CD4-positive, alpha-beta T cell treated with Interleukin-15 for 1 hour (primary cell): ENCODE data around the gene PPIC.
"Not testable (repeated sequence)": the region's sequence is repeated elsewhere in the genome, so short reads cannot be mapped to it uniquely, and the experiment has no call there.

ENCODE experiments used
- DNase-seq: peaks from one replicate; pipeline ENCODE4 v3.0.0-alpha.2; 2020

The PPIC gene

GRCh38 chr5:123007182-123007581 lies 29.3 kb downstream of the PPIC start:
- no peak for DNase-seq

DNA sequence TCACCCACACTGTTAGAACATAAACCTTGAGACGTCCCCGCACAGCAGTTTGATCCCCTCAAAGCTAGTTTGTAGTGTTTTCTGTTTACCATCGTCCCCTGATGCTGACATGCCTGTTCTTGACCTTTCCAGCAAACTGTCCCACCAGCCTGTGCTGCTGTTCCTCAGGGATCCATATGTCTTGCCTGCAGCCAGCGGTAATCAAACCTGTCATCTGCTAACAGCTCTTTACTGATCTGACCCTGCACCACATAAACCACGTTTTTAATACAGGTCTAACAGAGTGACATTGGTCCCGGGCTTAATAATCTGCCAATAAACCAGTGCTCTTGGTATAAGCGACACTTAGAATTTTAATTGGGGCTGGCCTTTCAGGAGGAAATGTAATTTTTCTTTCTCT lies 34.7 kb downstream of the PPIC start:
- no peak for DNase-seq

- DNase-seq, result no peak
Observed at GRCh38 chr5:123000731-123001130, 35.8 kb downstream of the PPIC start.

- peak; percentile 25 for DNase-seq
Observed at GRCh38 chr5:122999947-123000563, 36.5 kb downstream of the PPIC start.

DNA sequence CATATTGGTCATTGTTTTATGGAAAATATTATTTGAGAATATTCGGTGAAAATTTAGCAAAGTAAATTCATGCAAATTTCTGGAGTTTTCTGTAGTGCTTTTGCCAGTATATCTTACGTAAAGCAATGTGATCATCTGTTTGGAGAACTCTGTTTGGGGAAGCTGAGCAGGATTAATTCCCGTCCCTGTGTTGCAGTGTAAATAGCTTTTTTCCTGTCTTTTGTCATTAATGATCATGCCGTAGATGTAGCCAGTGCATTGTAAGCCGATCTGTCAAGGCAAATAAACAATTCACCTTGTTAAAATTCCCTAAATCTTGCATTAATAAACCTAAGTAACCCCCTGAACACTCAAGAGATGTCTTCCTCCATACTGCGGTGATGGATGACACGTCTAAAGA lies 39.2 kb downstream of the PPIC start:
- no peak for DNase-seq

GRCh38 chr5:122996091-122996490 lies 40.4 kb downstream of the PPIC start:
- no peak for DNase-seq

DNA sequence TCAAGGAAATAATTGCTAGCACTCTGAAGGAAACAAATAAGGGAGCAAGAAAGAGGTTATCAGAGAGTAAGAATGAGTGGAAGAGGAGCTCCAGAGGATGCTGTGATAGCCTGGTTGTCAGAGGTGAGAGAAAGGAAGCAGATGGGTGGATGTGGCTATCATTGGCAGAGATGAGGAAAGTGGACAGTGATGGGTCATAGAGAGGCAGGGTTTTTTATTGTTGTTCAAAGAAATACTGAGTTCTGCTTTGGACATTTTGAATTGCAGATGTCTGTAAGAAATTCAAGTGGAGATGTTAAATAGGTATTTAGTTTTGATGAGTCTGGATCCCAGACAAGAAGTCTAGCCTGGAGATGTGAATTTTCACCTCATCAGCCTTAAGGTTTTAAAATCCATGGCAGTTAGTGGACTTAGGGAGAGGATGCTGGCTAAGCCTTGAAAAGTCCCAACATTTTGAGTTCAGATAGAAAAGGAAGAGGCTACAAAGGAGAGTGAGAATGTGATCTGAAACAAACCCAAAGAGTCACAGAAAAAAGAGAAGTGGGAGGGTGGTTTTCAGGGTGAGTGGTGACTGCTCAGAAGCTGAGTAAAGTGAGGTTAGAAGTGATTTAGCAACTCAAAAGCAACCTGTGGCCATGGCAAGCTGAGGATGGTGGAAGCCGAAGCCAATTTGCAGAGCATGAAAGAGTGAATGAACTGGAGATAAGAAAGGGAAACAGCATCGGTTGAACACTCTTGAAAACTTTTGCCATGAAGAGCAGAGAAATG lies 50.4 kb downstream of the PPIC start:
- no peak for DNase-seq

- no peak for DNase-seq
Observed at GRCh38 chr5:122985006-122985700, 51.4 kb downstream of the PPIC start.

DNA sequence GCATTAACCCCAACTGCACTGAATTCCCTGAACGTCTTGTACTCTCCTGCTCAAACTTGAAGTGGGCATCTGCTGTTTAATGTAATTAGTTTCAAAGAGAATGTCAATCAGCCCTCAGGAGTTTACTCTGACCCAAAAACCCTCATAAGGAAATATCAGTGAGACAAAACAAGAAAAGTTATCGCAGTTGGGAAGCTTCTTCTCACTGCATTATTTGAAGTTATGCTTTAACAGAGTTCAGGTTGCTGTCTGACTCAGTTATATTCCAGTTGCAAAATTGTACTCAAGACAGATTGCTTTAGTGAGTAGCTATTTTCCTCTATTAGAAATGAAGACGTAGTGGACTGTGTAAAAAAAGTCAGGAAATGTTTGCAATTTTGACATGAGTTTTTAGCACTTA lies 52.1 kb downstream of the PPIC start:
- DNase-seq, result no peak

- no peak for DNase-seq
Observed at GRCh38 chr5:122982376-122982775, 54.1 kb downstream of the PPIC start.

DNA sequence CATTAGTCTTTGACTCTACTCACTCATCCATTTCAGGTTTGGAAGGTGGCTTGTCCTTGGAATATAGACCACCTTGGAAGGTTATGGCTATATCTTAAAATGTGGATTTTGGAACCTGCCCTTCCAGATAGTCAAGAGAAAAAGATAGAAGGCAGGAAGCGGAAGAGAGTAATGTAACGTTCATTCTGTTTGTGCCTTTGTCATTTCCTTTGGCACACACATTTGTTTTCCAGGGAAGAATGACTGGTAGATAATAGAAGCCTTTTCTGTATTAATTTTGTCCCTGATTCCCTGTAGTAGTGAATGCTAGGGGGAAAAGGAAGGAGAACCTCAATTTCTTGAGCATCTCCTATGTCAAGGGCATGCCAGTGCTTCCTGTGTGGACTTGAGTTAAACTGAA lies 54.7 kb downstream of the PPIC start:
- DNase-seq, result no peak

DNA sequence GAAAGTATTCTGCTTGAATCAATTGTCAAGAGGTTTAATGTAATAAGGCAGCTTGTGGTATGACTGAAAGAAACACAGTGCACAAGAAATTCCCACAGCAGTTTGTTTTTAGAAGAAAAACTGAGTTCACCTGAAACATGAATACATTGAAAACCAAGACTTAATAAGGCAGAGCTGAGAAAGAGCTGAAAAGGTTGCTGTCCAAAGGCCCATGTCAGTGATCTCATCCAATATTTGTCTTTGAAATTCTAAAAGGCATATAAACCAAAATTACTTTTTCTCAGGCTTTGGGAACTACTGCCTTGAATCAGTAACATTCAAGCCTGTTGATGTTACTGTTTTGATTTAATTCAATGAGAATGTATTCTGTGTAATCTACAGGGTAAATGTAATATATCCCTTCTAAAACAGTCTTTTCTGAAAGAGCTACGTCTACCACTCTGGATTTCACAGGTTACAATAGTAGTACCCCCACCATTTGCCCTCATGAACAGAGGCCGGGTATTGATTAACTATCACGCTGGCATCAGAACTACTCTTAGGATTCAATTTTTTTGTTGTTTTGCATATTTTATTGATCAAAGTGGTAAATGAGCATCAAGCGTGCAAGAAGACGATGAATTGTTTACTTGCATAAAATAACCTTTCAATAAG lies 57.8 kb downstream of the PPIC start:
- no peak for DNase-seq

GRCh38 chr5:122978068-122978467 lies 58.5 kb downstream of the PPIC start:
- DNase-seq, result no peak

- DNase-seq, result no peak
Observed at GRCh38 chr5:122977319-122977718, 59.2 kb downstream of the PPIC start.

DNA sequence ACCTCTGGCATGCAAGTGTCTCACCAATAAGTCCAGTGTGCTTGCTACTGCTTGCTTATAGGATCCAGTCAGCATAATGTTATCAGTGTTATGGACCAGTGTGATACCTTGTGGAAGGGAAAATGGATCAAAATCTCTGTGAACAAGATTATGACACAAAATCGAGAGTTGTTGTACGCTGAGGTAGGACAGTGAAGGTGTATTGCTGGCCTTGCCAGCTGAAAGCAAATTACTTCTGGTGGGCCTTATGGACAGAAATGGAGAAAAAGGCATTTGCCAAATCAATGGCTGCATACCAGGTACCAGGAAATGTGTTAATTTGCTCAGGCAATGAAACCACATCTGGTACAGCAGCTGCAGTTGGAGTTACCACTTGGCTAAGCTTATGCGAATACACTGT lies 62.3 kb downstream of the PPIC start:
- not testable (repeated sequence) for DNase-seq

GRCh38 chr5:122973759-122974158 lies 62.8 kb downstream of the PPIC start:
- DNase-seq, result not testable (repeated sequence)
